ENCODE measurements around the gene HMGXB4.
"Not testable (repeated sequence)": the region's sequence is repeated elsewhere in the genome, so short reads cannot be mapped to it uniquely, and the experiment has no call there.

HMGXB4 gene

DNA sequence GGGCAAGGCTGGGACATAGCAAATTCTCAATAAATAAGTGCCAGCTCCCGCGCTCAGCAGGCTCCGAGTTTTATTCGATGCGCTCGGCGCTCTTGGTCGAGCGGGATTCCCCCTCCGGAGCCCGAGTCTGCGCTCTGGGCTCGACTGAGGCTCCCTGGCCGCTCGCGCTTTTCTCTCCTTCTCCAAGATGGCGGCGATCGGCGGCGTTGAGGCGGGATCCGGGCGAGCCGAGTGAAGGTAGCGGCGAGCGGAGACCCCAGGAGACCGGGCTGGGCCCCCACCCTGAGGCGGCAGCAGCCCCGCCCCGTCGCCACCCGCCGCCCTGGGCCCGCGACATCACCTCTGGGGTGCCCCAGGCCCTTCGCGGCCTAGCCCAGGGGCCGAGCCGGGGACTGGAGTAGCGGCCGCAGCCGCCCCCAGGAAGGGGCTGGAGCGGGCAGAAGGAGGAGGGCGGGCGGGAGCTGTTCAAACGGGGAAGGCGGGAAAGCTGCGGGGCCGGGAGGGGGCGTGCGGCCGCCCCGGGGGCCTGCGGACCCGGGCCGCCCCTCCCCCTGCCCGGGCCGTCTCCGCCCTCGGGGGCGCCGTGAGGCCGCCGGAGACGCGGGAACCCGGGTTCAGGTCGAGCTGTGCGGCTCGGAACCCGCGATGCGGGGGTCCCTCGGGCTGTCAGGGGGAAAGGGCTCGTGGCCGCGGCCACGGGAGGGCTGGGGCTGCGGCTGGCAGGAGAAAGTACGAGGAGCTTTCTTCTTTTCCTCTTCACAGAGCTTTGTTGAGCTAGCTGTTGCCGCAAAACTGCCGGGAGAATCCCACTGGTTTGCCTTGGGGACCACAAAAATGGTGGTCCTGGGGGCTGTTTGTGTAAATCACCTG lies at the start of gene HMGXB4:
TSS of gene HMGXB4 (plus strand) at position 173 of the 870 bp plus-strand sequence. CDS start 4,898 bp downstream, outside the sequence.
- peak; percentile 93 for DNase-seq (ENCODE audit: low read depth)

DNA sequence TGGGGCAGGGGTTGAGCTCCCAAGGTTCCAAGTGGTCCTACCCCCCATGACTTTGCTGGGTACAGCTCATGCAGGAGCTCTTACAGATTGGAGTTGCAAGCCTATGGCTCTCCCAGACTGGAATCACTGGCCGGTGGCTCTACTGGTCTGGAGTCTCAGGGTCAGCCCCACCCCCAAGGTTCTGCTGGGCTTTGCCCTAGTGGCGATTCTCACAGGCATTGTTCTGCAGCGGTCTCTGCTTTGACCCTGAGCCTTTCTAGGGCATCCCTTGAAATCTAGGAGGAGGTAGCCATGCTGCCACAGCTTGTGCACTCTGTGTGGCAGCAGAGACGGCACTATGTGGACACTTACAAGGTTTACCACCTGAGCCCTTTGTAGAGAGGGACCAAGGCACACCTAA lies 49.3 kb upstream of the HMGXB4 start:
- no peak for DNase-seq (ENCODE audit: low read depth)

DNA sequence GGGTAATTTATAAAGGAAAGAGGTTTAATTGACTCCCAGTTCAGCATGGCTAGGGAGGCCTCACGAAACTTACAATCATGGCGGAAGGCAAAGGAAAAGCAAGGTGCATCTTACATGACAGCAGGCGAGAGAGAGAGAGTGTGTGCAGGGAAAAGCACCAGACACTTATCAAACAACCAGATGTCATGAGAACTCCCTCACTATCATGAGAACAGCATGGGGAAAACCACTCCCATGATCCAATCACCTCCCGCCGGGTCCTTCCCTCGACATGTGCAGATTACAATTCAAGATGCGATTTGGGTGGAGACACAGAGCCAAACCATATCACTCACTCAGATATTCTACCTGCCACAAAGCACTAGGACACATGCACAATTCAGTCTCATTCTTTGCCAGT lies 48.1 kb upstream of the HMGXB4 start:
- DNase-seq (ENCODE audit: low read depth): no peak

DNA sequence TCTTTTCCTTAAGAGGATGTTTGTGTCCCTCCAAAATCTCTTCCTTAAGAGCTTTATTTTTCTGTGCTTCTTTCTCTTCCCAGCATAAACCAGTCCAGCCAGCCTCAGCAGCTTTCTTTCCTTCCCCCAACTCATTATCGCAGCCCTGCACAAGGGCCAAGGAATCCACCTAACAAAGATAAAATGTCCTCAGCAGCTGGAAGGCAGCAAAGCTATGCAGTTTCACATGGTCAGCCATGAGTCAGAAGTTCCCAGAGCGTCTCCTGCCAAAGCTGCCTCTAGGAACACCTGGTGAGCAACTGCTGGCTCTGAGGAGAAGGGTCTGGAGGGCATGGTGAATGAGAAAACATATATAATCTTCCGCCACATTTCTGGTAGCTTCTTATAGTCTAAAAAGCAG lies 45.3 kb upstream of the HMGXB4 start:
- DNase-seq (ENCODE audit: low read depth): peak; percentile 37

DNA sequence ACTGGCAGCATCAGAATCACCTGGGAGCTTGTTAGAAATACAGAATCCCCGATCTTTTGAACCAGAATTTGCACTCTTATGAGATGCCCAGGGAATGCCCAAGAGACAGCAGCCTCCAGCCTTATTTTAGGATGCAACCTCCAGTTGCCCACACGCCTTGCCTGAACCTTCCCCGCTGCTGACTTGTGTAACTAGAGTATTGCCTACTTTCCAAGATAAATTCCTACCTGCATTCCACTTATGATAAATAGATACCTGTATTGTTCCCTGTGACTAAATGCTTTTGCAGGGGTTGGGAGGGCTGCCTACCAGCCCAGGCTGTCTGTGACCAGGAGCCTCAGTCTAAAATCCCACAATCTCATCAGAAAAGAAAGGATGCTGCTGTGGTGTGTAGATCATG lies 44.3 kb upstream of the HMGXB4 start:
- DNase-seq (ENCODE audit: low read depth): no peak

GRCh38 chr22:35214968-35215367 lies 42.3 kb upstream of the HMGXB4 start:
- no peak for DNase-seq (ENCODE audit: low read depth)

GRCh38 chr22:35215993-35216392 lies 41.3 kb upstream of the HMGXB4 start:
- DNase-seq (ENCODE audit: low read depth): no peak

DNA sequence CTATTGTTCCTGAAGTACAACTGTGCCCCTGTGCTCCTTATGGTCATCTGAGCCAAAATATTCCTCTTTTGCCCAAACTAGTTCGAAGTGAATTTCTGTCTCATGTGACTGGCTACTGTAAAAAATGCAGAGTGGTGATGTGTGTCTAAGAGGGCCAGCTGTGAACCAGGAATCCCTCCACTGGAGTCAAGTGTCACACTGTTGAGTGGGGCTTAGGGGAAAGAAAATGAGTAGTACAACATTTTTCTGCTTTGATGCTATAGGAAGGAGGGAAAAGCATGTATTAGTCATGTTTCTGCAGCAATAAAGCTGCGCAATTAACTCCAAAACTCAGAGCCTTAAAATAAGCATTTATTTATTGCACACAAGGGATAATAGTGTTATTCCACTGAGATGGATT lies 39.8 kb upstream of the HMGXB4 start:
- peak; percentile 32 for DNase-seq (ENCODE audit: low read depth)

GRCh38 chr22:35218079-35218478 lies 39.2 kb upstream of the HMGXB4 start:
- DNase-seq (ENCODE audit: low read depth): peak; percentile 55

DNA sequence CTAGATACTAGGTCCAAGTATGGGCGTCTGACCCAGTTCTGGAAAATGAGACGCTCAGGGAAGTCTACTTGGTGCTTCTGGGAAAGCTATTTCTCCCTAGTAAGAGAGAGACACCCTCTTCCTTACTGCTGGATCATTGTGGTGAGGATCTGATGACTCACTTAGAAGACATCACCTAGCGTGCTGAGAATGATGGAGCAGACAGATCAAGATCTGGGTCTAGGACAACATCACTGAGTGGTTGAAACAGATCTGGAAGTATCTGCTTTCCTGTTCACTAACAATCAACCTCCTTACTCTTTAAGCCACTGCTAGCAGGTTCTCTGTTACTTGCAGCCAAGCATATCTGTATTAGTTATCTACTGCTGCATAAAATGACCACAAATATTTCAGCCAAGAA lies 38.3 kb upstream of the HMGXB4 start:
- DNase-seq (ENCODE audit: low read depth): peak; percentile 82

DNA sequence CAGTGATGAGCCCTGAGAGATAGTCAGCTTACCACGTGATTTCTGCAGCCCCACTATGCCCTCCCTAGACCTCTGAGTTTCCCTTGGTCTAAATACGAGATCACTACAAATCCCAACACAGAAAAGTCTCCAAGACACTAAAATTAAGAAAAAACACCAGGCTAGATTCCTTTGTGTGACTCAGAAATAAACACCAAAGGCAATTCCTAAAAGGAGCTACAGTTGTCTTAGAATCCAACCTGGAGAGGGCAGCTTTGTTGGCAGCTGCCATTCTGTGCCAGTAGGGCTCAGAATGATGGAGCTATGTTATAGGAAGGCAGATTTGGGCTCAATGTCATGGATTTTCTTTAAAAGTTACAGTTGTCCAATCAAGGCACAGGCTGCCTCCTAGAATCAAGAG lies 37.1 kb upstream of the HMGXB4 start:
- peak; percentile 32 for DNase-seq (ENCODE audit: low read depth)

GRCh38 chr22:35225010-35225409 lies 32.3 kb upstream of the HMGXB4 start:
- no peak for DNase-seq (ENCODE audit: low read depth)

DNA sequence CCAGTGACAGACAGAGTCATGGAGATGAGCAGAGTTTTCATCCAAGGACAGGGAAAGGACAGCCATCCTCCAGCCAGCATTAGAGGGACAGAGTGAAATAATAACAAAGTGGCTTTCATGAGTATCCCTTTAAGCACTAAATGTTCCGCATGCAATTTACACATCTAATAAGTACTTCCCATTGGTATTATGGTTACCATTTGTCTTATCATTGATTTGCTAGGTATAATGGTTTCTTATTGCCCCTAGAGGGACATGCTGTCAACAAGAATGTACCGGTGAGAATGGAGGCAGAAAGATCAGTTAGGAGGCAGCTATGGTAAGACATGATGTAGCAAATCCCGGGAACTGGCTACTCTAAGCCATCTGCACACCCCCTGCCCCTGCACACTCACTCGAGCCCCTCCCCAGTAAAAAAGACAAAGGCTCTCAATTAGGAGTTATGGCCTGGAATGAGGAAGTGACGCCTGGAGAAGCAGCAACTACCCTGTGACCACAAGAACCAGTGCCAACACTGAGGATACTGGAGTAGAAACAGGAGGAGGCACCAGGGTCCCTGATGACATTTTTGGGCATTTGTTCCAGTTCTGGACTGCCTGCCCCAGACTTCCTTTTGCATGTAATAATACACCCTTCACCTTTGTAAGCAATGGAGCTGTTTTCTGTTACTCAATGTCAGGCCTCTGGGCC lies 30.2 kb upstream of the HMGXB4 start:
- DNase-seq (ENCODE audit: low read depth): no peak

GRCh38 chr22:35229865-35230264 lies 27.4 kb upstream of the HMGXB4 start:
- DNase-seq (ENCODE audit: low read depth): no peak

DNA sequence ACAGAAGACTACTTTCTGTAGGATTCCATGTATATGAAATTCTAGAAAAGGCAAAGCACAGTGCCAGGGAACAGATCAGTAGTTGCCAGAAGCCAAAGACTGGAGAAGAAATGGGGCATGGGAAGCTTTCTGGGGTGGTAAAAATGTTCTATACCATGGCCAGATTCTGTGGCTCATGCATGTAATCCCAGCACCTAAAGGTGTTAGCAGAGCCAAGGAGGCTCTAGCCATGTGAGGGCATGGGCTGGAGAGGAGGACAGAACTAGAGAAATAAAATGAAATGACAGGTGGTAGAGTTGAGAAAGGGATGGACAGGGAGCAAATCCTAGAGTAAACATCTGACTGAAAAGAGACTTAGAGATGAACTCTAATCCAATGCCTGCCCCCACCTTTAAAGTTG lies 26.9 kb upstream of the HMGXB4 start:
- DNase-seq (ENCODE audit: low read depth): no peak

DNA sequence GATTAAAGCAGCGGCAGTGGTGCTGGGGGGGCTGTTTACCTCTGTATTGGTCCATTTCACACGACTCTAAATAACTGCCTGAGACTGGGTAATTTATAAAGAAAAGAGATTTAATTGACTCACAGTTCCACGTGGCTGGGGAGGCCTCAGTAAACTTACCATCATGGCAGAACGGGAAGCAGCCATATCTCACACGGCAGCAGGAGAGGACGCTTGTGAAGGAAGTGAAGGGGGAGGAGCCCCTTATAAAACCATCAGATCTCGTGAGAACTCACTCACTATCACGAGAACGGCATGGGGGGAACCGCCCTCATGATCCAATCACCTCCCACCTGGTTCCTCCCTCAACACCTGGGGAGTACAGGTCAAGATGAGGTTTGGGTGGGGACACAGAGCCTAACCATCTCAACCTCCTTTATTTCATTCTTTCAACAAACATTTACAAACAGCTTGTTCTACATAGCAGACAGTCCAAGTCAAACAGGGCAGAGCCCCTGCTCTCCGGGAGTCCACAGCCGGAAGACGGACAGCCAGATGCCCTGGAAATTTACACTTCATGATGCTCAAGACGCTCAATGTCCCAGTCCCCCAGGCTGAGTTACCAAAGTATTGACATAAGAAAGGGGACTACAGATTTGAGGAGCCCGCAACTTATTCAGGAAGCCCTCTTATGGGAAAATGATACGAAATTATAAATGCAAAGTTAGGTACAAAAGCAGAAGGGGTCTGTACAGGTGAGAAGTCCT lies 26.3 kb upstream of the HMGXB4 start:
- peak; percentile 37 for DNase-seq (ENCODE audit: low read depth)

DNA sequence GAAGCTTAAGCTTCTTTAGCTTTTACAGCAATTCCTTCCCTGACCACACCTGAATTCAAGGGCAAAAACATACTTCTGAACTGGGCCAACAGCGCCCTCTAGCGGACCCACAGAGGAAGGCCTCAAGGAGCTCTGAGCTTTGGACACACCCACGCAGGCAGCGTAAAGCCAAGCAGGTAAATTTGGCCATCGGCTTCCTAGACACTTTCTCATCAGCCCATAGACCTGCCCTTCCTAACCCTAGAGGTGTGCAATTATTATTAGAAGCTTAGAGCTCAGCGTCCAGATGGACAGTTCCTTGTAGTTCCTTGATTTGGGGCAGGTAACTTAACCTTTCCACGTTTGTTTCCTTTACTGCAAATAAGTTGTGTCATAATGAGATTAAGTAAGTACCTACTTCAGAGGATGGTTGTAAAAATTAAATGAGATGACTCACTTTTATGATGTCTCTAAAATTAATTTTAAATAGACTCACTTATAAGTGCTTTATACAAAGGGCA lies 25.7 kb upstream of the HMGXB4 start:
- peak; percentile 75 for DNase-seq (ENCODE audit: low read depth)

DNA sequence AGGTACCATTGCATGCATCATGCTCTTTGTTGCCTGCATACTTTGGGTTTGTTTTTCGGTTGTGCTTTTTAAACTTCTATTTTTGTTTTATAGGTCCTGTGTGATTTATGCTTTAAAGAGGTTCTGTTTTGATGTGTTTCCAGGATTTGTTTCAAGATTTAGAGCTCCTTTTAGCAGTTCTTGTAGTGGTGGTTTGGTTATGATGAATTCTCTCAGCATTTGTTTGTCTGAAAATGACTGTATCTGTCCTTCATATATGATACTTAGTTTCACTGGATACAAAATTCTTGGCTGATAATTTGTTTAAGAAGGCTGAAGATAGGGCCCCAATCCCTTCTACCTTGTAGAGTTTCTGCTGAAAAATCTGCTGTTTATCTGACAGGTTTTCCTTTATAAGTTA lies 18.5 kb upstream of the HMGXB4 start:
- not testable (repeated sequence) for DNase-seq (ENCODE audit: low read depth)

GRCh38 chr22:35244507-35244906 lies 12.8 kb upstream of the HMGXB4 start:
- DNase-seq (ENCODE audit: low read depth): not testable (repeated sequence)

GRCh38 chr22:35250156-35250555 lies 7.1 kb upstream of the HMGXB4 start:
- no peak for DNase-seq (ENCODE audit: low read depth)

GRCh38 chr22:35253946-35254345 lies 3.3 kb upstream of the HMGXB4 start:
- no peak for DNase-seq (ENCODE audit: low read depth)

DNA sequence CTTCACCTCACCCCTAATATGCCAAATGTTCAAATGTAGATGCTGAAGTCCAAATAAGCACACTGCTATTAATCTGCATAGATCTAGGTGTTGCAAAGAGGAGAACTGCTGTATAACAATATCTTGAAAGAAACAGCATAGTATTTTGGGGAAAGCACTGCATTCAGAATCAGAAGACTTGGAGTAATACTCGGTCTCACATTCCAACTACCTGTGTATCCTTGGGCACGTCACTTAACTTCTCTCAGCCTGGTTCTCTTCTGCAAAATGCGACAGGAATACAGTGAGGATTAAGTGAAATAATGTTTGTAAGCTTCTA lies 332 bp upstream of the HMGXB4 start:
- DNase-seq (ENCODE audit: low read depth): no peak
